ENCODE measurements around the gene DNM2. TPM values are rescaled to one million over a fixed set of nuclear protein-coding genes. Genes with fewer than 3 reads are reported as not detected.

DNM2 gene
- total and polyA plus RNA-seq, 9 of the 15 experiments (the other 6 are each of a cell fraction or from before 2014, with no cell fraction given): 2.2 to 161 (median 72.6) TPM

- TF ChIP-seq PKNOX1 (IDR thresholded peaks at IDR 0.05) (peak; percentile 43), TCF3 (CRISPR knock-in tag; IDR thresholded peaks at IDR 0.05) (peak; percentile 12; the same call in 1 of the 2 replicates), MCM7 (IDR thresholded peaks at IDR 0.05) (no peak), ZBTB17 (CRISPR knock-in tag; IDR thresholded peaks at IDR 0.05) (peak; percentile 99), CHD2 (IDR thresholded peaks at IDR 0.05; ENCODE audit: low read depth, low read length) (no peak), ZBTB9 (CRISPR knock-in tag; IDR thresholded peaks at IDR 0.05) (no peak), NFIC (IDR thresholded peaks at IDR 0.05) (no peak), BCOR (IDR thresholded peaks at IDR 0.05) (peak; percentile 10; the same call in 1 of the 2 replicates), TRIM24 (IDR thresholded peaks at IDR 0.05) (no peak), ZKSCAN1 (IDR thresholded peaks at IDR 0.05; ENCODE audit: low read depth, low read length) (no peak), SUPT5H (IDR thresholded peaks at IDR 0.05) (no peak), ZNF830 (CRISPR knock-in tag; IDR thresholded peaks at IDR 0.05) (no peak), FOSL1 (tag; conservative IDR thresholded peaks at IDR 0.05) (peak; percentile 67), PBX2 (CRISPR knock-in tag; IDR thresholded peaks at IDR 0.05; ENCODE audit: low read depth) (no peak), PBX2 (tag; conservative IDR thresholded peaks at IDR 0.05; ENCODE audit: low read depth) (peak; percentile 24; the same call in 1 of the 2 replicates), ZNF23 (CRISPR knock-in tag; IDR thresholded peaks at IDR 0.05) (peak; percentile 98), SRSF9 (IDR thresholded peaks at IDR 0.05; ENCODE audit: borderline replicate concordance, low read depth, low read length) (no peak), NFYB (IDR thresholded peaks at IDR 0.05; ENCODE audit: extremely low read depth, insufficient read length) (no peak), ZNF77 (CRISPR knock-in tag; IDR thresholded peaks at IDR 0.05) (no peak), IRF9 (tag; IDR thresholded peaks at IDR 0.05) (no peak)
Measured at GRCh38 chr19:10808937-10809649, 91.2 kb downstream of the DNM2 start (continued).
